Retinal pigment epithelial cell (primary cell): ENCODE results near the gene KLF11.

Source experiments
- DNase-seq: peaks from one replicate; pipeline ENCODE4 v3.0.0-alpha.2; 2010; ENCODE audit warnings: low read depth
- H3K4me3 ChIP-seq: 2 replicates; pipeline ENCODE4 v1.5.1; 2011; ENCODE audit warnings: mild to moderate bottlenecking, low read length, control low read depth, moderate library complexity
- CTCF ChIP-seq: conservative IDR thresholded peaks from 2 replicates; pipeline ENCODE4 v1.5.1; 2011; ENCODE audit warnings: low read depth, low read length, control low read depth, inconsistent platforms

Gene KLF11

GRCh38 chr2:10059016-10059351, 15.6 kb downstream of the KLF11 start:
- TF ChIP-seq CTCF = no peak
- no peak for DNase-seq
- H3K4me3 ChIP-seq = no peak overlapping the region

GRCh38 chr2:10059552-10060335, 16.4 kb downstream of the KLF11 start:
- H3K4me3 ChIP-seq = no peak overlapping the region
- DNase-seq = no peak
- TF ChIP-seq CTCF = no peak

- no peak overlapping the region for H3K4me3 ChIP-seq
- TF ChIP-seq CTCF = no peak
- no peak for DNase-seq
Observed at GRCh38 chr2:10061221-10061925, 18.0 kb downstream of the KLF11 start.

- no peak for DNase-seq
- H3K4me3 ChIP-seq = no peak overlapping the region
- no peak for TF ChIP-seq CTCF
Observed at GRCh38 chr2:10062931-10063365, 19.6 kb downstream of the KLF11 start.

- no peak for TF ChIP-seq CTCF
- no peak overlapping the region for H3K4me3 ChIP-seq
- DNase-seq = no peak
Observed at GRCh38 chr2:10063566-10063965, 20.2 kb downstream of the KLF11 start.

- no peak for DNase-seq
- H3K4me3 ChIP-seq = no peak overlapping the region
- TF ChIP-seq CTCF = no peak
Observed at GRCh38 chr2:10064932-10065772, 21.8 kb downstream of the KLF11 start.
